NCI-H524 treated with DMSO at 0.1 percent for 48 hours (cell line): ENCODE measurements around the gene MAP3K12.

Source experiments
- DNase-seq: peaks from one replicate; lab custom pipeline; 2025; lab: John Stamatoyannopoulos, UW

MAP3K12 gene

DNA sequence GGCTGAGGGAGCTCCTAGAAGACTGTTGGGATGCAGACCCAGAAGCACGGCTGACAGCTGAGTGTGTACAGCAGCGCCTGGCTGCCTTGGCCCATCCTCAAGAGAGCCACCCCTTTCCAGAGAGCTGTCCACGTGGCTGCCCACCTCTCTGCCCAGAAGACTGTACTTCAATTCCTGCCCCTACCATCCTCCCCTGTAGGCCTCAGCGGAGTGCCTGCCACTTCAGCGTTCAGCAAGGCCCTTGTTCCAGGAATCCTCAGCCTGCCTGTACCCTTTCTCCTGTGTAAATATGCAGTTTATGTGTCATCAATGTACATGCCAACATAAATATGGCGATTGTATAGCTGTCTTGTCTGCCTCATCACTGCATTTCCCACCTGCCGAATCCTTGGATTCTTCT is 68.1 kb downstream of the MAP3K12 start:
- DNase-seq = no peak

DNA sequence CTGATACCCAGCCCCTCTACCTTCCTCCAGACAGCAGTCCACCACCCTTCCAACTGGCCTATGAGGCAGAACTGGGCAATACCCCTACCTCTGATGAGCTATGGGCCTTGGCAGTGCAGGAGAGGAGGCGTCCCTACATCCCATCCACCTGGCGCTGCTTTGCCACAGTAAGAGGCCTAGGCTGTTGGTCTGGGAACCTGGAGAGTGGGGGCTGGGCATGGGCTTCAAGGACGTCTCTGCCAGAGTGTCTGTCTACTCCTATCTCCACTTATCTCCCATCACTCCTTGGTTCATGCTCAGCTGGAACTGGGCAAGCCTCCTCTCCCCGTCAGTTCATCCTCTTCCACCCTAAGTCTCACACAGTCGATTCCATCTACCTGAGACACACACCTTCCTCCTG is 69.1 kb downstream of the MAP3K12 start:
- no peak for DNase-seq
